CD8-positive, alpha-beta memory T cell (primary cell): Measurements from ENCODE around the gene CSMD2. TPM values are rescaled to one million over a fixed set of nuclear protein-coding genes. Genes with fewer than 3 reads are reported as not detected.

Experiments used
- CTCF ChIA-PET: fragments of 350-600 bp; sonication (Branson Sonifier 250); formaldehyde crosslinking; loops from one replicate; lab custom pipeline; 2021; ENCODE audit warnings: antibody characterized with exemption; lab: Charles Lee
- POLR2A ChIA-PET: fragments of 350-600 bp; sonication (Branson Sonifier 250); formaldehyde crosslinking; loops from one replicate; lab custom pipeline; 2021; ENCODE audit warnings: antibody characterized with exemption; lab: Charles Lee
- DNase-seq, 5 donors: peaks; one replicate each; pipeline versions ENCODE4 v3.0.0 to v3.0.0-alpha.2; 2020 to 2022; ENCODE audit warnings: mixed read lengths in 1 of 5
- H3K27ac ChIP-seq: one replicate; pipeline ENCODE4 v1.7.0; 2013; ENCODE audit warnings: low read depth, mild to moderate bottlenecking, low read length, moderate library complexity
- H3K27me3 ChIP-seq: 2 replicates; pipeline ENCODE4 v1.7.0; 2013; ENCODE audit warnings: low read length, mild to moderate bottlenecking; ENCODE audit not compliant: insufficient read depth, poor library complexity, severe bottlenecking
- H3K36me3 ChIP-seq: 2 replicates; pipeline ENCODE4 v1.7.0; 2013; ENCODE audit warnings: mild to moderate bottlenecking, low read length, moderate library complexity; ENCODE audit not compliant: insufficient read depth
- H3K4me1 ChIP-seq: 2 replicates; pipeline ENCODE4 v1.7.0; 2013; ENCODE audit warnings: mild to moderate bottlenecking, low read length, moderate library complexity; ENCODE audit not compliant: insufficient read depth
- H3K4me3 ChIP-seq: 2 replicates; pipeline ENCODE4 v1.7.0; 2013; ENCODE audit warnings: mild to moderate bottlenecking, low read length
- H3K9me3 ChIP-seq: 2 replicates; pipeline ENCODE4 v1.7.0; 2013; ENCODE audit warnings: mild to moderate bottlenecking, low read length
- H3K27ac Mint-ChIP-seq, 8 donors: one replicate each; pipeline ENCODE4 v1.8.0; 2020 to 2021; ENCODE audit warnings: mixed read lengths in 8 of 8, mild to moderate bottlenecking in 6 of 8, inconsistent platforms in 3 of 8, moderate library complexity in 3 of 8
- H3K27me3 Mint-ChIP-seq, 2 donors: one replicate each; pipeline ENCODE4 v1.8.0; 2020 to 2021; ENCODE audit warnings: mixed read lengths in 2 of 2, mild to moderate bottlenecking in 1 of 2, moderate library complexity in 1 of 2
- H3K36me3 Mint-ChIP-seq, 3 donors: one replicate each; pipeline ENCODE4 v1.8.0; 2020 to 2021; ENCODE audit warnings: mixed read lengths in 3 of 3, inconsistent platforms in 1 of 3, mild to moderate bottlenecking in 1 of 3
- H3K4me1 Mint-ChIP-seq, 3 donors: one replicate each; pipeline ENCODE4 v1.8.0; 2020 to 2021; ENCODE audit warnings: mixed read lengths in 3 of 3, inconsistent platforms in 1 of 3, mild to moderate bottlenecking in 1 of 3
- H3K4me3 Mint-ChIP-seq, 7 donors: one replicate each; pipeline ENCODE4 v1.8.0; 2020 to 2021; ENCODE audit warnings: mixed read lengths in 7 of 7, mild to moderate bottlenecking in 6 of 7, moderate library complexity in 4 of 7, inconsistent platforms in 2 of 7
- H3K9me3 Mint-ChIP-seq, 5 donors: one replicate each; pipeline ENCODE4 v1.8.0; 2020 to 2022; ENCODE audit warnings: mixed read lengths in 5 of 5, mild to moderate bottlenecking in 3 of 5, moderate library complexity in 2 of 5, inconsistent platforms in 1 of 5
- polyA plus RNA-seq: library from polyadenylated mRNA; unstranded; fragments of 300-500 nt; fragmentation: Illumina TruSeq; gene quantifications from one replicate; pipeline ENCODE4 v1.2.3, GENCODE V29; 2021
- total RNA-seq, 2 experiments: library from RNA; stranded (reverse); gene quantifications; one replicate each; pipeline ENCODE4 v1.2.3, GENCODE V29; 2021

CSMD2 gene
- total and polyA plus RNA-seq, 3 experiments from 2014 or later = not detected

- H3K4me1 Mint-ChIP-seq = no peaks in the 10 kb centered on the region
- DNase-seq = no peak
- Histone ChIP-seq H3K4me3 (no peak overlapping the region), H3K9me3 (no peaks in the 10 kb centered on the region), H3K36me3 (no peaks in the 10 kb centered on the region), H3K4me1 (no peaks in the 10 kb centered on the region), H3K27me3 (no peaks in the 10 kb centered on the region), H3K27ac (no peak overlapping the region)
- ChIA-PET CTCF (no interaction called here), POLR2A (no interaction called here)
- peaks cover 11 to 20% of the 10 kb centered on the region in 2 donors for H3K27me3 Mint-ChIP-seq
- no peak overlapping the region for H3K27ac Mint-ChIP-seq
- peaks cover 0 to 4% (median 0%) of the 10 kb centered on the region in 5 donors for H3K9me3 Mint-ChIP-seq
- peaks cover 0 to 2% (median 0%) of the 10 kb centered on the region in 3 donors for H3K36me3 Mint-ChIP-seq
- no peak overlapping the region for H3K4me3 Mint-ChIP-seq
Measured at GRCh38 chr1:33903210-33903589, 261.8 kb downstream of the CSMD2 start.

GRCh38 chr1:33902486-33903209 is 262.4 kb downstream of the CSMD2 start:
- peaks cover 11 to 20% of the 10 kb centered on the region in 2 donors for H3K27me3 Mint-ChIP-seq
- no peak overlapping the region for H3K27ac ChIP-seq
- POLR2A ChIA-PET = no interaction called here
- H3K36me3 ChIP-seq = no peaks in the 10 kb centered on the region
- no peak overlapping the region for H3K27ac Mint-ChIP-seq
- no peak overlapping the region for H3K4me3 ChIP-seq
- H3K4me1 ChIP-seq = no peaks in the 10 kb centered on the region
- no peaks in the 10 kb centered on the region for H3K27me3 ChIP-seq
- H3K4me1 Mint-ChIP-seq = no peaks in the 10 kb centered on the region
- no peak for DNase-seq
- peaks cover 0 to 4% (median 0%) of the 10 kb centered on the region in 5 donors for H3K9me3 Mint-ChIP-seq
- H3K4me3 Mint-ChIP-seq = no peak overlapping the region
- no peaks in the 10 kb centered on the region for H3K9me3 ChIP-seq
- CTCF ChIA-PET = no interaction called here
- H3K36me3 Mint-ChIP-seq = peaks cover 0 to 2% (median 0%) of the 10 kb centered on the region in 3 donors

- Histone ChIP-seq H3K4me1 (no peaks in the 10 kb centered on the region), H3K9me3 (no peaks in the 10 kb centered on the region), H3K36me3 (no peaks in the 10 kb centered on the region), H3K4me3 (no peak overlapping the region), H3K27me3 (no peaks in the 10 kb centered on the region), H3K27ac (no peak overlapping the region)
- no peaks in the 10 kb centered on the region for H3K4me1 Mint-ChIP-seq
- DNase-seq = no peak
- peaks cover 9 to 31% of the 10 kb centered on the region in 2 donors for H3K27me3 Mint-ChIP-seq
- CTCF ChIA-PET = no interaction called here
- POLR2A ChIA-PET = no interaction called here
- no peak overlapping the region for H3K27ac Mint-ChIP-seq
- no peak overlapping the region for H3K4me3 Mint-ChIP-seq
- no peaks in the 10 kb centered on the region for H3K9me3 Mint-ChIP-seq
- H3K36me3 Mint-ChIP-seq = no peaks in the 10 kb centered on the region
Measured at GRCh38 chr1:33899746-33900145, 265.3 kb downstream of the CSMD2 start.

DNA sequence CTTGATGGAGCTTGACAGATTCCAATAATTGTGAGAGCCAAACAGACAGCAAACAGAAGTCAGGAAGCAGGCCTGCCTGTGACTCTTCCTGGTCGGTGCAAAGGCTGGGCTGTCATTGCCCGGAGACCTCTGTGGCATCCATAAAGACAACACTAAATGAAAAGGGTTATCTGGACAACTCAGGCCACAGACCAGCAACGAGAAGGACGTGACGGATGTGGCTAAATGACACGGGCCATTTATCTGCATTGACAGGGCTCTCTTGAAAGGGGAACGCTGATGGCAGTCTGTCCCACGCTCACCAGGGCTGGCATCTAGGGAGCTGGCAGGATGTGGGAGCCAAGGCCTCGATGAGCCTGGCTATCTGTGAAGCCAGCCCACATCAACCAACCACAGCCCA is 266.1 kb downstream of the CSMD2 start:
- CTCF ChIA-PET = no interaction called here
- Mint-ChIP-seq H3K9me3 (no peaks in the 10 kb centered on the region), H3K4me3 (no peak overlapping the region), H3K27me3 (peaks cover 9 to 30% of the 10 kb centered on the region in 2 donors), H3K27ac (no peak overlapping the region), H3K36me3 (no peaks in the 10 kb centered on the region), H3K4me1 (no peaks in the 10 kb centered on the region)
- Histone ChIP-seq H3K36me3 (no peaks in the 10 kb centered on the region), H3K9me3 (no peaks in the 10 kb centered on the region), H3K4me3 (no peak overlapping the region), H3K27me3 (no peaks in the 10 kb centered on the region), H3K4me1 (no peaks in the 10 kb centered on the region), H3K27ac (no peak overlapping the region)
- POLR2A ChIA-PET = no interaction called here
- no peak for DNase-seq

DNA sequence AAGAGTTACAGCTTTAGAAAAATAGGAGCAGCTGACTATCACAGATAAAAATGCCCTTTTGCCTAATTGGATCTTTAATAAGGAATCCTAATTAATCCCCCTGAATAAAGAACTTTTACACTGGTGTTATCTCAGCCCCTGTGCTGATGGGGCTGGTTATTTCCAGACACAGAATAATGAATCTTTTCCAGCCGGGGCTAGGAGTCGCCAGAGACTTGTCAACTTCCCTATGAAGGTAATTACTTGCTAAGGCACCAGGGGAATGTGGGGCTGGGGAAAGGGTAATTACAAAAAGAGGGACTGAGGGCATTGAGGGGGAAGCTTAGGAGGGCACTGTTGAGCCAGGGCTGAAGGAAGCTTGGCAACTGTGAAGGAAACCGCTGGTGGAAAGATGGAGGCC is 266.6 kb downstream of the CSMD2 start:
- no peaks in the 10 kb centered on the region for H3K9me3 Mint-ChIP-seq
- no peaks in the 10 kb centered on the region for H3K4me1 Mint-ChIP-seq
- no peaks in the 10 kb centered on the region for H3K27me3 ChIP-seq
- peaks cover 9 to 25% of the 10 kb centered on the region in 2 donors for H3K27me3 Mint-ChIP-seq
- no peak overlapping the region for H3K27ac ChIP-seq
- ChIA-PET CTCF (interaction anchor here (1.3 kb wide), 1 partner anchor 10 kb away, joined by 3 read pairs; no protein-coding TSS in a partner anchor), POLR2A (no interaction called here)
- H3K27ac Mint-ChIP-seq = no peak overlapping the region
- no peaks in the 10 kb centered on the region for H3K4me1 ChIP-seq
- no peaks in the 10 kb centered on the region for H3K36me3 Mint-ChIP-seq
- H3K4me3 Mint-ChIP-seq = no peak overlapping the region
- DNase-seq = no peak
- no peaks in the 10 kb centered on the region for H3K9me3 ChIP-seq
- no peak overlapping the region for H3K4me3 ChIP-seq
- H3K36me3 ChIP-seq = no peaks in the 10 kb centered on the region

- Histone ChIP-seq H3K4me1 (no peaks in the 10 kb centered on the region), H3K4me3 (no peak overlapping the region), H3K27ac (no peak overlapping the region), H3K27me3 (no peaks in the 10 kb centered on the region), H3K9me3 (no peaks in the 10 kb centered on the region), H3K36me3 (no peaks in the 10 kb centered on the region)
- Mint-ChIP-seq H3K4me3 (no peak overlapping the region), H3K27me3 (peaks cover 9 to 25% of the 10 kb centered on the region in 2 donors), H3K9me3 (peaks cover 0 to 2% (median 0%) of the 10 kb centered on the region in 5 donors), H3K4me1 (no peaks in the 10 kb centered on the region), H3K27ac (no peak overlapping the region), H3K36me3 (no peaks in the 10 kb centered on the region)
- POLR2A ChIA-PET = no interaction called here
- DNase-seq = no peak
- CTCF ChIA-PET = interaction anchor here (1.3 kb wide), 1 partner anchor 9 kb away, joined by 3 read pairs; no protein-coding TSS in a partner anchor
Measured at GRCh38 chr1:33897092-33897725, 267.8 kb downstream of the CSMD2 start.

GRCh38 chr1:33895976-33896375 is 269.1 kb downstream of the CSMD2 start:
- Mint-ChIP-seq H3K27me3 (peaks cover 4 to 25% of the 10 kb centered on the region in 2 donors), H3K36me3 (no peaks in the 10 kb centered on the region), H3K4me1 (no peaks in the 10 kb centered on the region), H3K9me3 (peaks cover 0 to 2% (median 0%) of the 10 kb centered on the region in 5 donors), H3K4me3 (no peak overlapping the region), H3K27ac (no peak overlapping the region)
- H3K36me3 ChIP-seq = no peaks in the 10 kb centered on the region
- H3K4me1 ChIP-seq = no peaks in the 10 kb centered on the region
- H3K4me3 ChIP-seq = no peak overlapping the region
- ChIA-PET CTCF (no interaction called here), POLR2A (no interaction called here)
- H3K9me3 ChIP-seq = no peaks in the 10 kb centered on the region
- DNase-seq = no peak
- no peaks in the 10 kb centered on the region for H3K27me3 ChIP-seq
- no peak overlapping the region for H3K27ac ChIP-seq

DNA sequence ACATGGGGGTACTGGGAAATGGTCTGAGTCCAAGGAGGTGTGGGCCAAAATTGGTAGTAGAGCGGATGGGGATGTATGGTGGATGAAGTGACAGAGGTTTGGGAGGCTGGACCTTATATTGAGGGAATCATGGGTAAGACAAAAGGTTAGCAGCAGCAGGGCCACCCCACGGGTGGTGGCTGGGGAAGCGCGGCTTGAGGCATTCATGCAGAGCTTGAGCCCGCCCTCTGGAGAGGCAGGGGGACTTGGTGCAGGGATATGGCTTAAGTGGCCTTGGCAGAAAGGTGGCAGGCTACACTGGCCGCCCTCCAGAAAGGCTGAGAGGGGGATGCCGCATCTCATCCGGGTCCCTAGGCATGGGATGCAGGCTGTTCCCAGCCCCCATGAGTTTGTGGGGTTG is 269.6 kb downstream of the CSMD2 start:
- peaks cover 0 to 5% (median 0%) of the 10 kb centered on the region in 5 donors for H3K9me3 Mint-ChIP-seq
- H3K4me1 Mint-ChIP-seq = no peaks in the 10 kb centered on the region
- no peak overlapping the region for H3K4me3 ChIP-seq
- no peaks in the 10 kb centered on the region for H3K36me3 Mint-ChIP-seq
- POLR2A ChIA-PET = no interaction called here
- no peaks in the 10 kb centered on the region for H3K9me3 ChIP-seq
- no peak overlapping the region for H3K4me3 Mint-ChIP-seq
- no peak overlapping the region for H3K27ac Mint-ChIP-seq
- H3K27me3 ChIP-seq = no peaks in the 10 kb centered on the region
- no peaks in the 10 kb centered on the region for H3K4me1 ChIP-seq
- no peak for DNase-seq
- CTCF ChIA-PET = no interaction called here
- peaks cover 4 to 25% of the 10 kb centered on the region in 2 donors for H3K27me3 Mint-ChIP-seq
- no peak overlapping the region for H3K27ac ChIP-seq
- H3K36me3 ChIP-seq = no peaks in the 10 kb centered on the region
